ENCODE results near the gene MBIP.

MBIP gene

DNA sequence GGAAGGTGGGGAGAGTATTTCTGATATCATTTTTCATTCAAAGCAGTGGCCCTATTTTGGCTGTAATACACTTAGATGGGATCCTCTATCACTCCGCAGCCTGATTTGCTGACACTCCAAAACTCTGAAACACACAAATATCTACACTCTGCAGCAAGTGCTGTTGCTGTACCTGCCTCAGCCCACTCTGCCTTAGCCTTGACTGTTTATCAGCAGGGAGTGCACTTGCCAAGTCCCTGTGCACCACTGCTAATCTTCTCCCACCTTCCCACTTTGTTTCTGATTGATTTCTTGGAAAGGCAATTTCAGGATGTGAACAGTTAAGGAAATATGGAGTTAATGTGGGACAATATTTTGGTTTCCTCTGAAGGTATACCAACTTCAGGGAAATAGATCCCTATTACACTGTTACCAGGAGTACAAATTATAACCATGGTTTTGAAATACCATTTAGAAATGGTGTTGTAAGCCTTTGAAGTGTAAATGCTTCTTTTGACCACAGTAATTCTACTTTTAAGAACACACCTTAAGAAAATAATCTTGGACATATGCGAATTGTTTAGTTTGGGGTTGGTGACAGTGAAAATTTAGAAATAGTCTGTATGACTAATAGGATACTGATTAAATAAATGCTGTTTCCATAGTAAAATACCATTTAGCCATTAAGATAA, 59.3 kb downstream of the MBIP start:
- no peak for DNase-seq

DNA sequence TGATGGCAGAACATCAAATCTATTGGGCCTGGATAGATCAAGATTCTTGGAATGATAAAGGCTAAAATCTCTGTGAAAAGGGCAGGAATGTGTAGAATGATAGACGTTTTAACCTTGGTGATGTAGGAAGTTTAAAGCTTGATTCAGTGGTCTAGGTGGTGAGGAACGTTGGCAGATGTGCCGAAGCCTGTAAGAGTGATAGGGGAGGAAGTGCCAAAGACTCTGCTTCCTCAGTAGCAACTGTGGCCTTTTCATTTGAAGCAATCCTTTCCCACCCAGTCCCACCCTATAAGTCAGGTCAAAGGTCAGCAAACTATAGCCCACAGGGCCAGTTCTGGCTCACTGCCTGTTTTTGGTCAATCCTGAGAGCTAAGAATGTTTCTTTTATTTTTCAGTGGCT, 62.2 kb downstream of the MBIP start:
- no peak for DNase-seq

DNA sequence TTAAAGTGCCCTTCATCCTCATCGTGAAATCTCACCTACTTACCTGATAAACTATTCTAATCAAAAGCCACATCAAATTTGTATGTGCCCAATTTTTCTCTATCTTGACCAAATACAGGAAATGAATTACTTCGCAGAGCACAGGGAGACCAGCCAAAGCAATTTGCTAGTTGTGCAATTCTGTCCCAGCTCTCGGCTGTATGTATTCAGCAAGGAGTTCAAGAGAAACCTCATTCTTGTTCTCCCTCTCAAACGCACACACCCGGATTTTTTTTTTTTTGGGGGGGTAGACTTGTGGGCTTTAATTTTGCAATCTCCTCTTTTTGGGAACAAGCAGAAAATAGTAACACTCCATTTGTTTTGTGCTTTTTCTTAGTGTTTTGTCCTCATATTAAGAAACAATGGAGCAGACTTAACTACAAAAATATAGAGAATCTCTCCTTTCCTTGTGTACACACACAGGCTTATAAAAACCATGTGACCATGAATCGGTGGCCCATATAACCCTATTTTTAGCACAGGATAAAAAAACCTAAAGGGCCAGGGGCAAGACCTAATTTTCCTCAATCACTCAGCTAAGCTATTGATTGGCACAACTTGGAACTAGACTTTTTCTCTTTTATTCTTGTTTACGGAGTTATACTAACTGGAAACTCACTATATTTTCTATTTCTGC, 64.2 kb downstream of the MBIP start:
- DNase-seq = no peak

DNA sequence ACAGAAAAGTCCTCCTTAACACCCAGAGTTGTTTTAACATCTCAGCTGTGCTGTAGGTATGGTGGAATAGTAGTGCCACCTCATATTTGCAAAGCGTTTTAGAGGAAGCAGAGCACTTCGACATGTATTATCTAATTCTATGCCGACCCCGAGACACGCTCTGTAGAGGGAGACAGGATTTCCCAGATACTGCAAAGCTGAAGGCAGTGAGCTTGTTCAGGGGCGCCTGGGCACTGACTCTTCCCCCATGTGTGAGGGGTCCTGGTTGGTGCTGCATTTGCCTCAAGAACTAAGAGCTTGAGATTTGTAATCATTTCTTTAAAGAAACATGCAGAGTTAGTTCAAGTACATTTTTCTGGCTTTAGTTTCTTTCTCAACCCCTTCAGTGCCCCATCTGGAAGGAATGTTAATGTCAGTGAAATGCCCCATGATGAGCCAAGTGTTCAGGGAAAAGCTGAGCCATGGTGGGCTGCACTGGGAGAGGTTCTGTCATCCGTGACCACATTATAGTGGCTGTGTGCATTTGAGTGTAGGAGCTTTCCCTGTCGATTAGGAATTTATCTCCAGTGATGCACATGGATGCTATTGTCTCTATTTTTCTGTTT, 66.3 kb downstream of the MBIP start:
- no peak for DNase-seq

All from activated naive CD4-positive, alpha-beta T cell treated with Interleukin-2 at 50 U/mL for 16 hours (primary cell).